Erythroblast (primary cell): ENCODE measurements around the gene R3HDM2.

ENCODE experiments used
- GATA1 ChIP-seq: IDR thresholded peaks from 2 replicates; pipeline ENCODE4 v1.6.1; 2011; ENCODE audit warnings: low read depth, mild to moderate bottlenecking, control low read depth, low read length, moderate library complexity
- POLR2A ChIP-seq: IDR thresholded peaks from 2 replicates; pipeline ENCODE4 v1.6.1; 2011; ENCODE audit warnings: mild to moderate bottlenecking, low read length

GRCh38 chr12:57475271-57476161 is 44.7 kb upstream of the R3HDM2 start:
- TF ChIP-seq POLR2A, result no peak
- TF ChIP-seq GATA1, result no peak
